Breast epithelium (tissue), 4 donors: ENCODE measurements around the gene ELL. TPM values are rescaled to one million over a fixed set of nuclear protein-coding genes. Genes with fewer than 3 reads are reported as not detected.
"Not testable (repeated sequence)": the region's sequence is repeated elsewhere in the genome, so short reads cannot be mapped to it uniquely, and the experiment has no call there.

Source experiments
- DNase-seq, 2 donors: peaks; one replicate each; pipeline ENCODE4 v3.0.0-alpha.2; 2019; ENCODE audit warnings: low spot score in 2 of 2
- H3K27ac ChIP-seq, 2 donors: fragments of 200-600 bp; sonication (generic) in 1 of 2; one replicate each; pipeline ENCODE4 v1.5.1; 2016 to 2019; ENCODE audit warnings: mild to moderate bottlenecking in 1 of 2
- H3K27me3 ChIP-seq, 2 donors: fragments of 200-600 bp; sonication (generic) in 1 of 2; one replicate each; pipeline versions ENCODE4 v1.5.1 to v1.6.0; 2017 to 2019; ENCODE audit warnings: control low read depth in 1 of 2, mild to moderate bottlenecking in 1 of 2
- H3K36me3 ChIP-seq: fragments of 200-600 bp; one replicate; pipeline ENCODE4 v1.5.1; 2019
- H3K4me1 ChIP-seq, 2 donors: fragments of 200-600 bp; sonication (generic); one replicate each; pipeline ENCODE4 v1.5.1; 2016 to 2019; ENCODE audit warnings: control low read depth in 1 of 2
- H3K4me3 ChIP-seq, 3 donors: fragments of 200-600 bp; sonication (generic); 1 replicate in 2 of 3; 2 replicates in 1 of 3; pipeline ENCODE4 v1.5.1; 2016 to 2019; ENCODE audit warnings: mild to moderate bottlenecking in 3 of 3, moderate library complexity in 2 of 3
- H3K9me3 ChIP-seq, 2 donors: fragments of 200-600 bp; sonication (generic) in 1 of 2; one replicate each; pipeline ENCODE4 v1.5.1; 2016 to 2019; ENCODE audit warnings: control low read depth in 1 of 2
- POLR2A ChIP-seq: fragments of 450-650 bp; IDR thresholded peaks from one replicate; pipeline ENCODE4 v1.6.1; 2016; ENCODE audit warnings: antibody characterized with exemption, mild to moderate bottlenecking, moderate library complexity
- POLR2AphosphoS5 ChIP-seq, 3 donors: sonication (generic); formaldehyde crosslinking; IDR thresholded peaks; one replicate each; pipeline ENCODE4 v1.6.1; 2017; ENCODE audit warnings: antibody characterized with exemption in 3 of 3
- intact Hi-C: fragments of 100-400 bp; cut with DNase I; formaldehyde crosslinking; loops from one replicate; pipeline ENCODE4 v1.15.1; 2023; ENCODE audit warnings: low total_unique reads
- total RNA-seq, 3 donors: library from RNA; depleted of rRNA; stranded (reverse); fragments of >200 nt; gene quantifications; one replicate each; pipeline ENCODE4 v1.1.0, GENCODE V29; 2016
- TF ChIP-seq, protein P1 (sequence below), 3 donors: fragments of 450-650 bp; IDR thresholded peaks; one replicate each; pipeline ENCODE4 v1.5.1; 2016 to 2017; ENCODE audit warnings: antibody characterized with exemption in 3 of 3, mild to moderate bottlenecking in 3 of 3, moderate library complexity in 3 of 3

Gene ELL
- total RNA-seq, 3 donors from 2014 or later, result 13.0 to 22.3 (median 15.7) TPM

DNA sequence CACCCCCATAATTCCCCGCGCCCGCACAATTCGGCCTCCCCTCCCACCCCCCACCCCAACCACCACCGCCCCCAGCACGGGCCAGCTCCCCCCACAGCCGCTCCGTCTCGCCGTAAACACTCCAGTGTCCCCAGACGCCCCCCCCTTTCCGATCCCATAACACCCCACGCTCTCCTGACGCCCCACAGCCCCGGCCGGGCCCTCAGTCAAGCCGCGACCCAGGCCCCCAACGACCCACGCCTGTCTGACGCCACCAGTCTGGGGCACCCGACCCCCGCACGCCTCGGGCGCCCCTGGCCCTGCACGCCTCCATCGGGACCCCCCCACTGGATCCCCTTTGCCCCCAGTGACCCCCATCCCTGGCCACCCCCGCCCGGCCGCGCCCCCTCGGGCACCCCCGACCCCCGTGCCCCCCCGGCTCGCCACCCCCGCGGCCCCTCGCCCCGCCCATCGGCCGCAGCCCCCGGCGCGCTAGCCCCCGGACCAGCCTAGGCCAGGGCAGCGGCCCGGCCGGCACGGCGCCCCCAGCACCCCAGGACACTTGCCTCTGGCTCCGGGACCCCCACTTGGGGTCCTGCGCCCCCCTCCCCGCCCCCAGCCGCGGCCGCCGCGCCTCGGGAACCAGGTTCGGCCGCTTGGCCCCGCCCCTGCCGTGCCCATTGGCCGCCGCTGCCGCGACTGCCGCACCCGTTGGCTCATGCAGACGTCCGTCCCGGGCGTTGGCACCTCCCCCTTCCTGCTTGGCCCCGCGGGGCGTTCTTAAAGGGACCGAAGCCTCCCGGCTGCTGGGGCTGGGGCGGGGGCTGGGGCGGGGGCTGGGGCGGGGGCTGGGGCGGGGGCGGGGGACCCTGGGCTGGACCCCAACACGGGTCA lies 21.3 kb upstream of the ELL start, which contains the start of gene FKBP8:
Gene FKBP8 (minus strand): TSS at position 633 of the 873 bp plus-strand sequence. CDS start 1,603 bp downstream, outside the sequence.
- intact Hi-C loops, result no loop called here
- DNase-seq, result peak; percentile 92 to 93
- peak in 1 of 3 donors; percentile 50 for TF ChIP-seq POLR2AphosphoS5 (IDR thresholded peaks at IDR 0.05)
- no peak for TF ChIP-seq POLR2A
- TF ChIP-seq, protein P1, sequence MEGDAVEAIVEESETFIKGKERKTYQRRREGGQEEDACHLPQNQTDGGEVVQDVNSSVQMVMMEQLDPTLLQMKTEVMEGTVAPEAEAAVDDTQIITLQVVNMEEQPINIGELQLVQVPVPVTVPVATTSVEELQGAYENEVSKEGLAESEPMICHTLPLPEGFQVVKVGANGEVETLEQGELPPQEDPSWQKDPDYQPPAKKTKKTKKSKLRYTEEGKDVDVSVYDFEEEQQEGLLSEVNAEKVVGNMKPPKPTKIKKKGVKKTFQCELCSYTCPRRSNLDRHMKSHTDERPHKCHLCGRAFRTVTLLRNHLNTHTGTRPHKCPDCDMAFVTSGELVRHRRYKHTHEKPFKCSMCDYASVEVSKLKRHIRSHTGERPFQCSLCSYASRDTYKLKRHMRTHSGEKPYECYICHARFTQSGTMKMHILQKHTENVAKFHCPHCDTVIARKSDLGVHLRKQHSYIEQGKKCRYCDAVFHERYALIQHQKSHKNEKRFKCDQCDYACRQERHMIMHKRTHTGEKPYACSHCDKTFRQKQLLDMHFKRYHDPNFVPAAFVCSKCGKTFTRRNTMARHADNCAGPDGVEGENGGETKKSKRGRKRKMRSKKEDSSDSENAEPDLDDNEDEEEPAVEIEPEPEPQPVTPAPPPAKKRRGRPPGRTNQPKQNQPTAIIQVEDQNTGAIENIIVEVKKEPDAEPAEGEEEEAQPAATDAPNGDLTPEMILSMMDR (IDR thresholded peaks at IDR 0.05), result no peak

DNA sequence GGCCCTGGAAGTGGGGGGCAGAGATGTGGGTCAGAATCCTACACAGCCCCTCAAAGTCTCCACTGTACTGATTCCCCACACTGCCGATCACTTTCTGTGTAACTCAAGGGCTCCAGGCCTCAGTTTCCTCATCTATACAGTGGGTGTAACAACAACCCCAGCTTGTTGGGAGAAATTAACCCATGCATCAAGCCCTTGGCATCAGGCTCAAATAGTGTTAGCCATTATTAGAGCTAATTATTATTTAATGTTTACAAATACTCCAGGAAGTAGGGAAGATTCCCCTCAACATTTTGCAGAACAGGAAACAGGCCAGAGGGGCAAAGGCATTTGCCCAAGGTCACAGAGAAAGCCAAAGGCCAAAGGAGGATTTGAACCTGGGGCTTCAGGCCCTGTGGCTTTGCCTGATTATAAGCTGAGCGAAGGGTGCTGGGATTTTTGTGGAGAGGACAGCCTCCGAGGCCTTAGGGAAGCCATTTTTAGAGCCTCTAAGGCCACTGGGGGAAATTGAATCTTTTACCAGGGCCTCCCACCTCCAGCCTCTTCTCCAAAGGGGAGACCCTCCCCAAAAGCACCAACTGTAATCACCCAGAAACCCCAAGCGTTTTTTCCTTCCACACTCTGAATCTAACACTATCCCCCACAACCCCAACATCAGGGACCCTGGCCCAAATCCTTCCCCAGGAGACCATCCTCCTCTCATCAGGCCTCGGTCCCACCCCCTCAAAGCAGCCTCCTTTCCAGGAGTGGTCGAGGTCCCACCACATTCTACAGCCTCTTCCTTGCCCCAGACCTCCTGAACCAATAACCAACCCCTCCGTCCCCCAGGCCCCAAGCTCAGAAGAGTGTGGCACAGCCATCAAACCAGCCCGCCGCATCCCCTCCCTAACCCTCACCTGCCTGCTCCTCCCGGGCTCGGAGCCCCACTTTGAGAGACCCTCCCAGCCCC lies 20.4 kb upstream of the ELL start:
- H3K4me3 ChIP-seq, result peak overlapping the region; percentile 76 to 94 (median 89)
- no peak for DNase-seq
- TF ChIP-seq POLR2AphosphoS5 (IDR thresholded peaks at IDR 0.05) (no peak), POLR2A (no peak)
- TF ChIP-seq, protein P1 (IDR thresholded peaks at IDR 0.05), result no peak
- H3K36me3 ChIP-seq, result peaks cover 5% of the 10 kb centered on the region
- peak overlapping the region; percentile 95 to 99 for H3K27ac ChIP-seq
- intact Hi-C loops, result no loop called here
- H3K4me1 ChIP-seq, result no peaks in the 10 kb centered on the region
- no peaks in the 10 kb centered on the region for H3K27me3 ChIP-seq
- H3K9me3 ChIP-seq, result no peaks in the 10 kb centered on the region

More for the DNA sequence above, 21.3 kb upstream of the ELL start, which contains the start of gene FKBP8:
- no peaks in the 10 kb centered on the region for H3K4me1 ChIP-seq
- no peaks in the 10 kb centered on the region for H3K27me3 ChIP-seq
- H3K9me3 ChIP-seq, result no peaks in the 10 kb centered on the region
- H3K4me3 ChIP-seq, result peak within 1 kb of the TSS; percentile 76 to 94 (median 89)
- H3K27ac ChIP-seq, result peak within 1 kb of the TSS; percentile 95 to 99
- H3K36me3 ChIP-seq, result peaks cover 5% of the 10 kb centered on the region

DNA sequence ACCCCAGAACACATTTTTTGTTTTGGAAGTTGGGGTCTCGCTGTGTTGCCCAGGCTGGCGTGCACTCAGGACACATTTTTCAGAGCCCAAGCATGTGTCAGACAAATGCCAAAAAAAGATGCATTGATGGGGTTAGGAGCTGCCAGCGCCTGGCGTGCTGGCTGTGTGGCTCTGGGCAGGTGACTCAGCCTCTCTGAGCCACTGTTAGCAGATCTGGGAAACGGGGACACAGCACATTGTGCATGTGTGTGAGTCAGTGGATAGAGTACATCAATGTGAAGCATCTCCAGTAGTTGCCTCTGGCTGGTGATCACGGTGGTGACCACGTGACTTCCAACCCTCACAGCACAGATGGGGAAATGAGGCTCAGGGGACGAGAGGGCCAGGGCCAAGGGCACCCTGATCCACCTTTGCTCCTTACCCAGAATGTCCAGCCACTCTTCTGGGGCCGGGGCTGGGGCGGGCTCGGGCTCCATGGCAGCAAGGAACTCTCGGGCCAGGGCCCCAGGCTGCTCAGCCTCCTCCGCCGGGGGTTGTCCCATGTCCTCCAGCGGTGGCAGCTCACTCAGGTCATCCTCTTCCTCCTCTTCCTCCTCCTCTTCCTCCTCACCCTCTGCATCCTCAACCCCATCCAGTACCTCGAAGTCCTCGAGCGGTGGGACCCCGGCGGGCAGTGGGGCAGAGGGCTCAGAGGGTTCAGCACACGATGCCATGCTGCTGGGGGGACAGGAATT lies 19.6 kb upstream of the ELL start:
- no peak for DNase-seq
- Histone ChIP-seq H3K27ac (peak overlapping the region; percentile 54 to 95), H3K4me1 (no peaks in the 10 kb centered on the region), H3K27me3 (no peaks in the 10 kb centered on the region), H3K9me3 (no peaks in the 10 kb centered on the region), H3K4me3 (peak overlapping the region in 1 of 3 donors; percentile 94), H3K36me3 (peaks cover 5% of the 10 kb centered on the region)
- intact Hi-C loops, result no loop called here
- TF ChIP-seq, protein P1 (IDR thresholded peaks at IDR 0.05), result no peak
- TF ChIP-seq POLR2A (no peak), POLR2AphosphoS5 (IDR thresholded peaks at IDR 0.05) (no peak)

DNA sequence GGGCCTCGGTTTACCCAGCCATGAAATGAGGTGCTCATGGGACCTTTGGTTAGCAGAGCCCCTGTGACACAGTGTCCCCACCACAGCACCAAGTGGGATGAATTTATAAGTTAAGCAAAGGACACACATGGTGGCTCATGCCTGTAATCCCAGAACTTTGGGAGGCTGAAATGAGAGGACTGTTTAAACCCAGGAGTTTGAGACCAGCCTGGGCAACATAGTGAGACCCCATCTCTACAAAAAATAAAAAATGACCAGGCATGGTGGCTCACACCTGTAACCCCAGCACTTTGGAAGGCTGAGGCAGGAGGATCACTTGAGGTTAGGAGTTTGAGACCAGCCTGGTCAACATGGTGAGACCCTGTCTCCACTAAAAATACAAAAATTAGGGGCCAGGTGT lies 18.3 kb upstream of the ELL start:
- H3K36me3 ChIP-seq, H3K27ac ChIP-seq, H3K4me1 ChIP-seq, DNase-seq, H3K27me3 ChIP-seq, H3K4me3 ChIP-seq, intact Hi-C loops, H3K9me3 ChIP-seq: not testable (repeated sequence)

DNA sequence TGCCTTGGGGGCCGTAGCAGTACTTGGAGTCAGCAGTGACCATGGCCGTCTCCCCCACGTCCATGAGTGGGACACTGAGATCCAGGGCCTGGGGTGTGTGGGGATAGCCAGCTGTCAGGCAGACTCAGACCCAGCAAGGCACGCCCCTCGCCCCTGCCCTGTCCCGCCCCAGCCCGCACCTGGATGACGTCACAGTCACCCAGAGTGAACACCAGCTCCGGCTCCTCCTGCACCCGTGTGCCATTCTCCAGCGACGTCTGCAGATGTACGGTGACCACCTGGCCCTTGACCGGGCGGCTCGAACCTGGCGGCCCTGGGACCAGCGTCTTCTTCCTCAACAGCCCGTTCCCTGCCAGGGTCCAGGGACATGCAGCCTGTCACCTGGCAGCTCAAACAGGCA lies 17.5 kb upstream of the ELL start:
- TF ChIP-seq POLR2AphosphoS5 (IDR thresholded peaks at IDR 0.05) (no peak), POLR2A (no peak)
- TF ChIP-seq, protein P1 (IDR thresholded peaks at IDR 0.05), result no peak
- intact Hi-C loops, result no loop called here
- no peaks in the 10 kb centered on the region for H3K9me3 ChIP-seq
- H3K27ac ChIP-seq, result no peak overlapping the region
- DNase-seq, result no peak
- no peaks in the 10 kb centered on the region for H3K4me1 ChIP-seq
- H3K4me3 ChIP-seq, result no peak overlapping the region
- peaks cover 5% of the 10 kb centered on the region for H3K36me3 ChIP-seq
- H3K27me3 ChIP-seq, result no peaks in the 10 kb centered on the region
